Neural crest cell (in vitro differentiated cells): ENCODE measurements around the gene ZFYVE28. TPM values are rescaled to one million over a fixed set of nuclear protein-coding genes. Genes with fewer than 3 reads are reported as not detected.

Experiments used
- DNase-seq: peaks from one replicate; pipeline ENCODE4 v3.0.0; 2021; ENCODE audit warnings: low read depth, mixed read lengths, low spot score
- H3K27ac Mint-ChIP-seq: one replicate; pipeline ENCODE4 v1.8.0; 2021; ENCODE audit warnings: mild to moderate bottlenecking, mixed read lengths; ENCODE audit not compliant: unreplicated experiment
- H3K27me3 Mint-ChIP-seq: 2 replicates; pipeline ENCODE4 v1.8.0; 2021; ENCODE audit warnings: low read depth, mild to moderate bottlenecking, mixed read lengths
- H3K36me3 Mint-ChIP-seq: 2 replicates; pipeline ENCODE4 v1.8.0; 2021; ENCODE audit warnings: low read depth, mild to moderate bottlenecking, mixed read lengths
- H3K4me1 Mint-ChIP-seq: 2 replicates; pipeline ENCODE4 v1.8.0; 2021; ENCODE audit warnings: mixed read lengths
- H3K4me3 Mint-ChIP-seq: one replicate; pipeline ENCODE4 v1.8.0; 2021; ENCODE audit warnings: mild to moderate bottlenecking, mixed read lengths
- H3K9me3 Mint-ChIP-seq: 2 replicates; pipeline ENCODE4 v1.8.0; 2021; ENCODE audit warnings: mixed read lengths
- CTCF ChIP-seq: fragments of 200-600 bp; sonication (generic); conservative IDR thresholded peaks from 2 replicates; pipeline ENCODE4 v1.5.0; 2021; ENCODE audit warnings: antibody characterized with exemption, mild to moderate bottlenecking
- total RNA-seq: library from RNA; stranded (reverse); gene quantifications from 2 replicates; pipeline ENCODE4 v1.2.1, GENCODE V29; 2021

Gene ZFYVE28
- total RNA-seq, 1 donor from 2014 or later: 1.4 TPM

- DNase-seq: no peak
- Mint-ChIP-seq H3K4me3 (no peak overlapping the region), H3K27me3 (no peaks in the 10 kb centered on the region), H3K9me3 (no peaks in the 10 kb centered on the region), H3K27ac (no peak overlapping the region), H3K4me1 (no peaks in the 10 kb centered on the region), H3K36me3 (no peaks in the 10 kb centered on the region)
- no peak for TF ChIP-seq CTCF
Measured at GRCh38 chr4:2443061-2443730, 24.8 kb upstream of the ZFYVE28 start.

- no peak overlapping the region for H3K4me3 Mint-ChIP-seq
- no peaks in the 10 kb centered on the region for H3K9me3 Mint-ChIP-seq
- DNase-seq: no peak
- no peaks in the 10 kb centered on the region for H3K4me1 Mint-ChIP-seq
- no peak overlapping the region for H3K27ac Mint-ChIP-seq
- no peak for TF ChIP-seq CTCF
- no peaks in the 10 kb centered on the region for H3K27me3 Mint-ChIP-seq
- no peaks in the 10 kb centered on the region for H3K36me3 Mint-ChIP-seq
Measured at GRCh38 chr4:2442175-2442993, 23.9 kb upstream of the ZFYVE28 start.

GRCh38 chr4:2441393-2442174 is 23.1 kb upstream of the ZFYVE28 start:
- Mint-ChIP-seq H3K27ac (no peak overlapping the region), H3K27me3 (no peaks in the 10 kb centered on the region), H3K36me3 (no peaks in the 10 kb centered on the region), H3K4me1 (no peaks in the 10 kb centered on the region), H3K9me3 (no peaks in the 10 kb centered on the region), H3K4me3 (no peak overlapping the region)
- DNase-seq: peak; percentile 57
- peak; percentile 63 for TF ChIP-seq CTCF

GRCh38 chr4:2438822-2439718 is 20.6 kb upstream of the ZFYVE28 start:
- H3K36me3 Mint-ChIP-seq: no peaks in the 10 kb centered on the region
- DNase-seq: no peak
- no peak overlapping the region for H3K27ac Mint-ChIP-seq
- H3K9me3 Mint-ChIP-seq: no peaks in the 10 kb centered on the region
- no peak overlapping the region for H3K4me3 Mint-ChIP-seq
- TF ChIP-seq CTCF: no peak
- peaks cover under 1% of the 10 kb centered on the region for H3K4me1 Mint-ChIP-seq
- H3K27me3 Mint-ChIP-seq: no peaks in the 10 kb centered on the region
